ENCODE results near the gene TBC1D2B.

DNA sequence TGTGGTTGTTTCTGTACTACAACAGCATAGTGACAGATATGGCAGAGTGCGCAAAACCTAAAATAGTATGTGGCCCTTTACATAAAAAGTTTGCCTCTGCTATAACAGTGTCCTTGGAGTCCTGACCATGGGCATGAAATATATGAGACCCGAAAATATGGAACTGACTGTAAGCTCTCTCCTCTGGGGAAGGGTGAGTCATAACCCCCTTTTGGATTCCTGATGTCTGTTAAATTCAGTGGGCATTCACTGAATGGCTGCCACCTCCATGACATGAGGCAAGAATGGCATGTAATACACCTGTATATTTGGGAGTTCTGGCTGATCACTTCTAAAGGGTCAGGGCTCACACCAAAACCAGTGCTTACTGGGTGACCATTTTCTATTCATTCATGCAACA, 6.1 kb downstream of the TBC1D2B start:
- TF ChIP-seq, protein P1, sequence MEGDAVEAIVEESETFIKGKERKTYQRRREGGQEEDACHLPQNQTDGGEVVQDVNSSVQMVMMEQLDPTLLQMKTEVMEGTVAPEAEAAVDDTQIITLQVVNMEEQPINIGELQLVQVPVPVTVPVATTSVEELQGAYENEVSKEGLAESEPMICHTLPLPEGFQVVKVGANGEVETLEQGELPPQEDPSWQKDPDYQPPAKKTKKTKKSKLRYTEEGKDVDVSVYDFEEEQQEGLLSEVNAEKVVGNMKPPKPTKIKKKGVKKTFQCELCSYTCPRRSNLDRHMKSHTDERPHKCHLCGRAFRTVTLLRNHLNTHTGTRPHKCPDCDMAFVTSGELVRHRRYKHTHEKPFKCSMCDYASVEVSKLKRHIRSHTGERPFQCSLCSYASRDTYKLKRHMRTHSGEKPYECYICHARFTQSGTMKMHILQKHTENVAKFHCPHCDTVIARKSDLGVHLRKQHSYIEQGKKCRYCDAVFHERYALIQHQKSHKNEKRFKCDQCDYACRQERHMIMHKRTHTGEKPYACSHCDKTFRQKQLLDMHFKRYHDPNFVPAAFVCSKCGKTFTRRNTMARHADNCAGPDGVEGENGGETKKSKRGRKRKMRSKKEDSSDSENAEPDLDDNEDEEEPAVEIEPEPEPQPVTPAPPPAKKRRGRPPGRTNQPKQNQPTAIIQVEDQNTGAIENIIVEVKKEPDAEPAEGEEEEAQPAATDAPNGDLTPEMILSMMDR (IDR thresholded peaks at IDR 0.05 in 4 of 5, conservative IDR thresholded peaks at IDR 0.05 in 1 of 5): no peak
- TF ChIP-seq POLR2A (IDR thresholded peaks at IDR 0.05): no peak

All from gastrocnemius medialis (tissue), 4 donors.